Muscle of leg (tissue), 11 donors: Measurements from ENCODE around the gene HIVEP2. TPM values are rescaled to one million over a fixed set of nuclear protein-coding genes. Genes with fewer than 3 reads are reported as not detected.

Source experiments
- DNase-seq: peaks from one replicate; pipeline ENCODE4 v3.0.0; 2013
- H3K27ac ChIP-seq: one replicate; pipeline ENCODE4 v1.5.1; 2013; ENCODE audit warnings: mild to moderate bottlenecking, low read length, control low read depth
- H3K27me3 ChIP-seq: one replicate; pipeline ENCODE4 v1.6.1; 2013; ENCODE audit warnings: low read length; ENCODE audit not compliant: control insufficient read depth, insufficient read depth
- H3K36me3 ChIP-seq: one replicate; pipeline ENCODE4 v1.6.1; 2013; ENCODE audit warnings: low read length; ENCODE audit not compliant: control insufficient read depth, insufficient read depth
- H3K4me1 ChIP-seq: one replicate; pipeline ENCODE4 v1.6.1; 2013; ENCODE audit warnings: low read length; ENCODE audit not compliant: control insufficient read depth, insufficient read depth
- H3K4me3 ChIP-seq: one replicate; pipeline ENCODE4 v1.5.1; 2013; ENCODE audit warnings: low read length, control low read depth
- H3K9me3 ChIP-seq: replicated peaks from 2 replicates; pipeline ENCODE4 v1.6.1; 2013; ENCODE audit warnings: low read depth, low read length; ENCODE audit not compliant: control insufficient read depth
- WGBS: methylation state at CpG from one replicate; pipeline ENCODE4 v1.1.5; 2013; ENCODE audit warnings: missing lambda C conversion rate; ENCODE audit not compliant: insufficient coverage; 5-methylcytosine and 5-hydroxymethylcytosine counted together
- polyA plus RNA-seq, 8 donors: library from polyadenylated mRNA; unstranded; fragments of 120-200 nt; gene quantifications; one replicate each; pipeline versions ENCODE4 v1.2.1 to v1.2.3, GENCODE V29; 2013; ENCODE audit warnings: inconsistent platforms in 1 of 8, low replicate concordance in 1 of 8; ENCODE audit not compliant: insufficient read length in 8 of 8, insufficient read depth in 1 of 8
- total RNA-seq: library from RNA; stranded (reverse); fragments of 120-200 nt; gene quantifications from one replicate; pipeline ENCODE4 v1.2.4, GENCODE V29; 2013

Gene HIVEP2
- total and polyA plus RNA-seq, 9 donors = 8.6 to 17.9 (median 14.8) TPM

- Histone ChIP-seq H3K27me3 (no peaks in the 10 kb centered on the region), H3K9me3 (no peaks in the 10 kb centered on the region), H3K36me3 (no peaks in the 10 kb centered on the region), H3K4me3 (no peak overlapping the region), H3K4me1 (no peaks in the 10 kb centered on the region), H3K27ac (no peak overlapping the region)
- no peak for DNase-seq
- no CpG with 5 or more reads among the region's 3 CpGs for WGBS
These were observed 110.1 kb downstream of the HIVEP2 start for GRCh38 chr6:142834853-142835252.

- Histone ChIP-seq H3K36me3 (no peaks in the 10 kb centered on the region), H3K27ac (no peak overlapping the region), H3K4me1 (no peaks in the 10 kb centered on the region), H3K4me3 (no peak overlapping the region), H3K27me3 (no peaks in the 10 kb centered on the region), H3K9me3 (no peaks in the 10 kb centered on the region)
- DNase-seq = no peak
- WGBS = no CpG with 5 or more reads among the region's 2 CpGs
These were observed 111.2 kb downstream of the HIVEP2 start for GRCh38 chr6:142833798-142834197.

GRCh38 chr6:142833054-142833453 lies 111.9 kb downstream of the HIVEP2 start:
- Histone ChIP-seq H3K4me3 (no peak overlapping the region), H3K4me1 (no peaks in the 10 kb centered on the region), H3K27me3 (no peaks in the 10 kb centered on the region), H3K27ac (no peak overlapping the region), H3K9me3 (no peaks in the 10 kb centered on the region), H3K36me3 (no peaks in the 10 kb centered on the region)
- DNase-seq = no peak
- WGBS = no CpG with 5 or more reads among the region's 1 CpG

GRCh38 chr6:142830807-142831206 lies 114.2 kb downstream of the HIVEP2 start:
- no peak for DNase-seq
- WGBS = 93% methylated on average over 6 of the region's 6 CpGs
- Histone ChIP-seq H3K9me3 (no peaks in the 10 kb centered on the region), H3K4me3 (no peak overlapping the region), H3K36me3 (no peaks in the 10 kb centered on the region), H3K27ac (no peak overlapping the region), H3K27me3 (no peaks in the 10 kb centered on the region), H3K4me1 (peaks cover 3% of the 10 kb centered on the region)

- Histone ChIP-seq H3K27me3 (no peaks in the 10 kb centered on the region), H3K36me3 (no peaks in the 10 kb centered on the region), H3K4me1 (peaks cover 3% of the 10 kb centered on the region), H3K27ac (no peak overlapping the region), H3K9me3 (no peaks in the 10 kb centered on the region), H3K4me3 (no peak overlapping the region)
- no peak for DNase-seq
- no CpG with 5 or more reads among the region's 5 CpGs for WGBS
These were observed 114.8 kb downstream of the HIVEP2 start for GRCh38 chr6:142830116-142830710.

GRCh38 chr6:142829556-142829955 lies 115.4 kb downstream of the HIVEP2 start:
- WGBS = no CpG with 5 or more reads among the region's 1 CpG

GRCh38 chr6:142827991-142828390 lies 117.0 kb downstream of the HIVEP2 start:
- peaks cover 12% of the 10 kb centered on the region for H3K4me1 ChIP-seq
- DNase-seq = no peak
- H3K36me3 ChIP-seq = no peaks in the 10 kb centered on the region
- H3K4me3 ChIP-seq = no peak overlapping the region
- no peaks in the 10 kb centered on the region for H3K9me3 ChIP-seq
- WGBS = 76% methylated on average over 3 of the region's 4 CpGs
- no peaks in the 10 kb centered on the region for H3K27me3 ChIP-seq
- peak overlapping the region; percentile 62 for H3K27ac ChIP-seq

More at GRCh38 chr6:142829556-142829955, 115.4 kb downstream of the HIVEP2 start:
- Histone ChIP-seq H3K4me1 (peaks cover 6% of the 10 kb centered on the region), H3K36me3 (no peaks in the 10 kb centered on the region), H3K4me3 (no peak overlapping the region), H3K27ac (no peak overlapping the region), H3K9me3 (no peaks in the 10 kb centered on the region), H3K27me3 (no peaks in the 10 kb centered on the region)
- DNase-seq = no peak

GRCh38 chr6:142827369-142827768 lies 117.6 kb downstream of the HIVEP2 start:
- WGBS = 40% methylated on average over 4 of the region's 7 CpGs
- Histone ChIP-seq H3K9me3 (no peaks in the 10 kb centered on the region), H3K27ac (peak overlapping the region; percentile 62), H3K36me3 (no peaks in the 10 kb centered on the region), H3K27me3 (no peaks in the 10 kb centered on the region), H3K4me3 (no peak overlapping the region), H3K4me1 (peaks cover 15% of the 10 kb centered on the region)
- DNase-seq = peak; percentile 65

GRCh38 chr6:142825760-142826159 lies 119.2 kb downstream of the HIVEP2 start:
- Histone ChIP-seq H3K27ac (no peak overlapping the region), H3K36me3 (no peaks in the 10 kb centered on the region), H3K9me3 (no peaks in the 10 kb centered on the region), H3K4me3 (no peak overlapping the region), H3K27me3 (no peaks in the 10 kb centered on the region), H3K4me1 (peaks cover 21% of the 10 kb centered on the region)
- DNase-seq = no peak
- no CpG with 5 or more reads among the region's 1 CpG for WGBS

- H3K9me3 ChIP-seq = no peaks in the 10 kb centered on the region
- H3K27me3 ChIP-seq = no peaks in the 10 kb centered on the region
- DNase-seq = peak; percentile 44
- H3K4me3 ChIP-seq = no peak overlapping the region
- WGBS = 15% methylated on average over 2 of the region's 3 CpGs
- no peaks in the 10 kb centered on the region for H3K36me3 ChIP-seq
- H3K4me1 ChIP-seq = peaks cover 27% of the 10 kb centered on the region
- H3K27ac ChIP-seq = peak overlapping the region; percentile 59
These were observed 120.5 kb downstream of the HIVEP2 start for GRCh38 chr6:142824426-142824825.
